Kasumi-1 (cell line): Measurements from ENCODE around the gene CXorf65.

Source experiments
- DNase-seq, 2 experiments: peaks; one replicate each; lab custom pipeline; 2025; lab: John Stamatoyannopoulos, UW

Gene CXorf65

DNA sequence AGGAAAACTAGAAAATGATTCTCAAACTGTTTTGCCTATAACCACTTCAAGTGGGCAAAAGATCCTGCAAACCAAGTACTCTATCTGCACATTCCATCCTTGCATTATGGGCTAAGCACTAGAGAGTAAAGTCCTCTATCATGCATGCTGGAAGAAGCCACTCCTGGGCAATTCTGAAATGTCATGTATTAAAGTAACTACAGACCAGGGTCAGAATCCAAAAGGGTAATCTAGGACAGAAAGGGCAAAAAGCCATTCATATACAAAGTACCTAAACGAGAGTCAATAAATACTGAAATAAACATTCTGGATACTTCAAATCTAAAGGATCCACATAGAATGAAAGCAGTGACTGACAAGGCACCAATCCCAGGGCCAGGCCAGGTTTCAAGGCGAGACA, 39.5 kb downstream of the CXorf65 start:
- no peak for DNase-seq

DNA sequence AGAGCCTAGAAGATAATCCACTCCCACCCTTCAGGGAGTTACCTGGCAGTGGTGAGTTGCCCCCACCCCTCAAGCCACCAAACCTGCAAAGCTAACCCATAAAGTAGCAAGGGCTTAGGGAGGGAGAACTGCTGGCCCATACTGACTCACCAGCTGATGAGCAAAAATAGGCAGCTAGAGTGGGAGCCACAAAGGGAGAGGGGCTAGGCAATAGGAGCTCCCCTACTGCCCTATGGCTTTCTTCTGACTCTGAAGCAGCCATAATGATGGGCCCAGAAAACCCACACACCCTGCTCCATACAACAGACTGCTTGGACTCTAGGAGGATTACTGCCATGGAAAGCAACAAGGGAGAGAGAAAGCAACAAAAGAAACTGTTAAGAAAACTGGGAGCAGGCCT, 46.4 kb downstream of the CXorf65 start:
- DNase-seq, result no peak

DNA sequence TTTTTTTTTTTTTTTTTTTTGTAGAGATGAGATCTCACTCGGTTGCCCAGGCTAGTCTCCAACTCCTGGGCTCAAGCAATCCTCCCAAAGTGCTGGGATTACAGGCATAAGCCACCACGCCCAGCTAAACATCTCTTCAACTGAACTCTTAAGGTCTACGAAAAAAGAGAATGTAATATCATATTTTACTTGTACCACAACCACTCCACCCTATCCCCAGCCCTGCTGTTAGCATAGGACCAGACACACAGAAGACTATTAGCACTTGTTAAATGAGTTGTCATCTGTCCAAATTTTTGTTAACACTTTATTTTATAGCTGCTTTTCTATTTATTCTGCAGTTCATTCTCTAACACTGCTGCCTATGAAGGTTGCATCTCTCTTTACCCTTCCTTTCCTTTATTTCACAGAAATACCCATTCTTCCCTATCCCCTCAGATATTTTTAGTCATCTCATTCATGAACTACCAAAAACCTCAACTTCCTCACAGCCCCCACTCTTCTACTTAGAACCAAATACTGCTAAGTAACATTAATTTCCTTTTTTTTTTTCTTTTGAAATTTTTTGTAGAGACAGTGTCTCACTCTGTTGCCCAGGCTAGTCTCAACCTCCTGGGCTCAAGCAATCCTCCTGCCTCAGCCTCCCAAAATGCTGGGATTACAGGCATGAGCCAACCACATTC, 48.6 kb downstream of the CXorf65 start:
- DNase-seq, result peak; percentile 36 to 40

DNA sequence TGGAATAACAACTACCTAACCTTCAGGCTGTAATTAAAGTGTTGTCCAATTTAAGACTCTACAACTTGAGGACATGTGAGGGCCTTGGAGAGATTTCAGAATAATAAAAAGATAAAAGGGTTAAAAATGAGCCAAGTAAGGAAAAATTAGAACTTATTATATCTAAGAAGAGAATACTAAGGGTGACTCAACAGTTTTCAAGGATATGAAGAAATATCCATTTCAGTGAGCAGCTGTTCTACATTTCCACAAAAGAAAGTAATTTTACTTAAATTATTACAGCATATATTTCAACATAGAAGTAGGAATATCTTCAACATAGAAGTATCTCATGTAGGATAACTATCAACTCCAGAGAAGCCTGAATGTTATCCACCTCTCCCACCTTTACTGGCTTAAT, 49.7 kb downstream of the CXorf65 start:
- no peak for DNase-seq
